GM19099 (cell line): ENCODE measurements around the gene PRM2.

Source experiments
- POLR2A ChIP-seq: IDR thresholded peaks from 3 replicates; pipeline ENCODE4 v1.6.1; 2011; ENCODE audit warnings: low read depth; ENCODE audit not compliant: insufficient read length; ENCODE audit errors: extremely low read depth

The PRM2 gene

DNA sequence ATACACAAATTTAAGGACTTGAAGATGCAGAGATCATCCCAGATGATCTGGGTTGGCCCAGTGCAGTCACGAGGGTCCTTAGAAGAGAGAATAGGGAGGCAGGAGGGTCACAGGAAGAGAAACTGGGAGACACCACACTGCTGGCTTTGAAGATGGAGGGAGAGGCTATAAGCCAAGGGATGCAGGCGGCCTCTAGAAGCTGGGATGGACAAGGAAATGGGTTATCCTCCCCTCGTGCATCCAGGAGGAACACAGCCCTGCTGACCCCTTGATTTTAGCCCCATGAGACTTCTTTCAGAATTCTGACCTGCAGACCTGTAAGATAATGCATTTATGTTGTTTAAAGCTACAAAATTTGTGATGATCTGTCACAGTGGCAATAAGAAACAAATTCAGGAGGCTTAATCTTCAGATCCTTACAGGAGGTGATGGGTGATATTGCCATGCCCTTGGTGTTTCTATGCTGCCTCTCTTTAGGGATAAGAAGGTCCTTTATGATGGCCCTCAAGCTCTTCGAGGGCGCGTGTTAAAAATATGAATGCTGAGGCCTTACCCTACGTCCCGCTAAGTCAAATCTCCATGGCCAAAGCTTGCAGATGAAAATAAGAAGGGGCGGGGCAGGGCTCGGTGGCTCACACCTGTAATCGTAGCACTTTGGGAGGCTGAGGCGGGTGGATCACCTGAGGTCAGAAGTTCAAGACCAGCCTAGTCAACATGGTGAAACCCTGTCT lies 1.5 kb upstream of the PRM2 start:
- TF ChIP-seq POLR2A, result no peak

- TF ChIP-seq POLR2A, result no peak
Measured at GRCh38 chr16:11276896-11277593, 765 bp upstream of the PRM2 start.

DNA sequence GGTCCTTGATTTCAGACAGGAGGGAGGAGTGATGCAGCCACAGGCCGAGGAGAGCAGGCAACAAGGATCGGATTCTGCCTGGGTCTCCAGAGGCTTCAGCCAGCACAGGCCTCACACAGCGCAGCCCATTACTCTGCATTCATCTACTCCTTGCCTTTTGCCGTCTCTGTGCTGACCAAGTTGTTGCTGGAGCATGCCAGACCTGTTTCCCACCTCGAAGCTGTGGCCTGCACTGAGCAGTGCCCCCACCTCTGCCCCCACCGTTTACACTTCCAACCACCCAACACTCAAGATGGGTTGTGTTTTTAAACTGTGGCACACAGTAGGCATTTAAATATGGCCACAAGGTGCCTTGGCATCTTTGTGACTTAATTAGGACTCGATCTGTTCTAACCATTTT lies 1.3 kb downstream of the PRM2 start:
- TF ChIP-seq POLR2A, result no peak

DNA sequence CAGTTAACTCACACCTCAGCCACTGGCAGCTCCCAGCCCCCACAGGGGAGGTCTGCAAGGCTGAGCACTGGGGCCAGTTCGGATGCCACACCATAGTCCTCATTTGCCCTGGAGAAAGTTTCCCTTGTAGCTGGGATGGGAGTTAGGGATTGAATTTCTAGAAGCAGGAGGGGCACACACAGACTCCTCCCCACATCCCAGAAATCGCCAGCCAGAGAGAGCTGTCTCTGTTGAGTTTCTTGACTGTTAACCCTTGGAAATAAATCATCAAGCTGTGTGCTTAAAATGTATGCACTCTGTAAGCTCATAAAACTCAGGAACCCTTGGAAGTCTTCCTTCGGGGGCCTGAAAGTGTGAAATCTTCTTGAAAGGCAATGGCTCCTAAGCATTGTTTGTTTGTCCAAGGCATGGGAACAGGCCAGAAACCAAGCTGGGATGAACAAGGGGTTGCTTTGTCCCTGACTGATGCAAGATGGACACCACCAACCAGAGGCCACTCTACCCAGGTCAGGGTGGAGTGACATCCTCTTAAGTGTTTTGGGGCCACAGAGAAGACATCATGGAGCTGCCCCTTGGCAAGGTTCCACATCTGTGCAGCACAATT lies 2.5 kb downstream of the PRM2 start:
- no peak for TF ChIP-seq POLR2A

GRCh38 chr16:11272921-11273720 lies 3.2 kb downstream of the PRM2 start, which contains the start of gene PRM3:
Gene PRM3, minus strand, starts transcription at chr16:11273629. Its CDS starts 34 bp downstream, at chr16:11273595.
- TF ChIP-seq POLR2A, result no peak

DNA sequence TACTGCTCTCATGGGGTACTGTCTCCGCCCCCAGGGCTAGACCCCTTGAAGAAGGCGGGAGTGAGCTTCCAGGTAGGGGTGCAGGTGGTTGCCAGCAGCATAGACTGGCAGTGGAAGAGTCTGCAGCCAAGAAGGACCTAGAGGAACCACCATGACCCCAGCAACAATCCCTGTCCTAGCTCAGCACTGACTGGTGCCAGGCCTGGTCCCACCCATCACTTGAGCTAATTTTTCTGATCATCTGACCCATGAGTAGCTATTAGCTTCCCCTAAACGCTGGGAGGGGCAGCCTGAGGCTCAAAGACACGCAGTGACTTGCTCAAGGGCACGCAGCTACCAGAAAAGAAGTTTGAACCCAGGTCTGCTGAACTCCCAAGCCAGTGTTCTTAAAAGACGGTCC lies 3.8 kb downstream of the PRM2 start:
- no peak for TF ChIP-seq POLR2A

GRCh38 chr16:11271610-11272009 lies 4.7 kb downstream of the PRM2 start:
- TF ChIP-seq POLR2A, result no peak

- no peak for TF ChIP-seq POLR2A
Measured at GRCh38 chr16:11270602-11271162, 5.6 kb downstream of the PRM2 start.

GRCh38 chr16:11268921-11269375 lies 7.3 kb downstream of the PRM2 start, which contains the start of gene TNP2:
Gene TNP2, minus strand, starts transcription at chr16:11269325. Its CDS starts 63 bp downstream, at chr16:11269262.
- no peak for TF ChIP-seq POLR2A

DNA sequence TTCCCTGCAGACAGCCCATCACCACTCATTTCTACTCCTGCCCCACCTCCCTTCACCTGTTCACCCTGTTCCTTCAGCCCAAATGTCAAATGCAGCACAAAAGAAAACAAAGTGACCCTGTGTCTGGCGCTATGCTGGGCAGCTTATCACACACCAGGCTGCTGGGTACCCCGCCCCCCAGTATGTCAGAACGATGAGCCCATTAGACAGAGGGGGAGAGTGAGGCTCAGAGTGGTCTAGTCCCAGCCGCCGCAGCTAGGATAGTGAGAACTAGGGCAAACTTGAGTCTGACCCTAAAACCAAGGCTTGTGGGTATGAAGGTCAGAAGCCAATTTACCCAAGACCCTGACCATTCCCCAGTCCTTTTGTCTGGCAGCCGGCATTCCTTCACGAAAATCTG lies 11.2 kb downstream of the PRM2 start:
- no peak for TF ChIP-seq POLR2A

DNA sequence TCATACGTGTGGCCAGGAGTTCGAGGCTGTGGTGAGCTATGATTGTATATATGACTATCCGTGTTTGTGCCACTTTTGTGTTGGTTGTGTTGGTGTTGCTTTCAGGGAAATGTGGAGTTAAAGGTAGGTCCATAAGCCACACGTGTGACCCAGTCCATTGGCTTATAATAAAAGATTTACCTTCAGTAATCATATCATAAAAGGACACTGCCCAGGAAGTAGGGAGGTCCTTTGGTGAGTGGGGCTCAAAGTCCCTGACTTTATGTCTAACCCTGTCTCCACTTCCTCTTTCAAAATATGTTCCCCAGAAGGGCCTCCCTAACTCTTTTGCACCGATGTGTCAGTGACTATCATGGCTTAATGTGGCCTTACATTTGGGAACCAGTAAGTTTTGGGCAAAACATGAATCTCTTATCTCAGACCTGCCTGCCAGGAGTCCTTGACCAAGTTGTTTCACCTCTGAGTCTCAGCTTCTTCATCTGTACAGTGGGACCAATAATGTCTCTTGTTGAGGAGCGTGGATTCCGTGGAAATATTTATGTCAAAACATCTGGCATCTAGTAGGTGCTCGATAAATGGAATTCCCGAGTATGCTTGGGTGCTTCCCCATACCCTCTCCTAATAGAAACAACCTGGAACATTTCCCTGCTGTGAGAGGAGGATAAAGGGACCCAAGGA lies 12.0 kb downstream of the PRM2 start:
- no peak for TF ChIP-seq POLR2A

DNA sequence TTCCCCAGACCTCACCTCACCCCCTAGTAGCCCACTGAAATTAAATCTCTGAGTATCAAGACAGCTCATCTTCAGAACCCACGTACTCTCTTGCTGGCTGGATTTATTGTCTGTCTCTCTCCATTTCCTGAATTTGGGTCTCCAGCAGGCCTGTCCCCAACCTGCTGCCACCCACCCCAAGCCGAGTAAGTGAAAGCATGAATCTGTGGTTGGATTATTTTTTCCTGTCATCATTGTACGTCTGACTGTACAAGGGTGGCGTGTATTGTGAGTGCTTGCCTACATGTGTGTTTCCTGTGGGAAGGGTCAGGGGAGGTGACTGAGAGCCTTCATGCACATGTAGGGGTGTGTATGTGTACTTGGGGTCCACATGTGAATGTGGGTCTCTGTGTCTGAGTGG lies 12.5 kb downstream of the PRM2 start:
- TF ChIP-seq POLR2A, result no peak

GRCh38 chr16:11262915-11263314 lies 13.4 kb downstream of the PRM2 start:
- no peak for TF ChIP-seq POLR2A

GRCh38 chr16:11260596-11260966 lies 15.7 kb downstream of the PRM2 start:
- no peak for TF ChIP-seq POLR2A
